ENCODE data around the gene RPGRIP1. TPM values are rescaled to one million over a fixed set of nuclear protein-coding genes. Genes with fewer than 3 reads are reported as not detected.
"Not testable (repeated sequence)": the region's sequence is repeated elsewhere in the genome, so short reads cannot be mapped to it uniquely, and the experiment has no call there.

RPGRIP1 gene
- total RNA-seq, 1 donor from 2014 or later, result not detected

GRCh38 chr14:21268617-21269251 is 11.1 kb upstream of the RPGRIP1 start:
- H2AFZ ChIP-seq (ENCODE audit: low read depth, low read length), result no peak overlapping the region
- H3K9me3 ChIP-seq (ENCODE audit: insufficient read depth, low read depth, low read length), result no peaks in the 10 kb centered on the region
- H3K4me3 Mint-ChIP-seq (ENCODE audit: unreplicated experiment), result peak overlapping the region; percentile 100
- H3K27ac Mint-ChIP-seq (ENCODE audit: unreplicated experiment), result peak overlapping the region; percentile 100
- H4K20me1 ChIP-seq (ENCODE audit: insufficient read depth, low read length), result peaks cover 54% of the 10 kb centered on the region
- TF ChIP-seq EZH2 (IDR thresholded peaks at IDR 0.05; ENCODE audit: insufficient read depth, low read length) (no peak), CTCF (IDR thresholded peaks at IDR 0.05; ENCODE audit: insufficient read depth, low read depth, low read length) (no peak)
- peak; percentile 44 for DNase-seq (ENCODE audit: low read depth)
- H3K27ac ChIP-seq (ENCODE audit: low read depth, low read length), result peak overlapping the region; percentile 98
- H3K4me3 ChIP-seq (ENCODE audit: insufficient read depth, low read depth, low read length), result peak overlapping the region; percentile 100
- H3K36me3 Mint-ChIP-seq (ENCODE audit: low read depth, unreplicated experiment), result peaks cover 15% of the 10 kb centered on the region
- peak overlapping the region; percentile 100 for H3K9ac ChIP-seq (ENCODE audit: low read length)
- H3K27me3 Mint-ChIP-seq (ENCODE audit: low read depth, unreplicated experiment), result no peaks in the 10 kb centered on the region
- H3K27me3 ChIP-seq (ENCODE audit: insufficient read depth, low read length), result no peaks in the 10 kb centered on the region
- FAIRE-seq, result no peak
- peaks cover 15% of the 10 kb centered on the region for H3K4me1 Mint-ChIP-seq (ENCODE audit: low read depth, unreplicated experiment)
- H3K9me3 Mint-ChIP-seq (ENCODE audit: unreplicated experiment), result no peaks in the 10 kb centered on the region
- H3K36me3 ChIP-seq (ENCODE audit: insufficient read depth, low read length), result peaks cover 23% of the 10 kb centered on the region
- H3K4me2 ChIP-seq (ENCODE audit: low read length), result peak overlapping the region; percentile 98
- H3K4me1 ChIP-seq (ENCODE audit: insufficient read depth, low read length), result peaks cover 26% of the 10 kb centered on the region
- H3K79me2 ChIP-seq (ENCODE audit: insufficient read depth, low read length), result peaks cover 55% of the 10 kb centered on the region

DNA sequence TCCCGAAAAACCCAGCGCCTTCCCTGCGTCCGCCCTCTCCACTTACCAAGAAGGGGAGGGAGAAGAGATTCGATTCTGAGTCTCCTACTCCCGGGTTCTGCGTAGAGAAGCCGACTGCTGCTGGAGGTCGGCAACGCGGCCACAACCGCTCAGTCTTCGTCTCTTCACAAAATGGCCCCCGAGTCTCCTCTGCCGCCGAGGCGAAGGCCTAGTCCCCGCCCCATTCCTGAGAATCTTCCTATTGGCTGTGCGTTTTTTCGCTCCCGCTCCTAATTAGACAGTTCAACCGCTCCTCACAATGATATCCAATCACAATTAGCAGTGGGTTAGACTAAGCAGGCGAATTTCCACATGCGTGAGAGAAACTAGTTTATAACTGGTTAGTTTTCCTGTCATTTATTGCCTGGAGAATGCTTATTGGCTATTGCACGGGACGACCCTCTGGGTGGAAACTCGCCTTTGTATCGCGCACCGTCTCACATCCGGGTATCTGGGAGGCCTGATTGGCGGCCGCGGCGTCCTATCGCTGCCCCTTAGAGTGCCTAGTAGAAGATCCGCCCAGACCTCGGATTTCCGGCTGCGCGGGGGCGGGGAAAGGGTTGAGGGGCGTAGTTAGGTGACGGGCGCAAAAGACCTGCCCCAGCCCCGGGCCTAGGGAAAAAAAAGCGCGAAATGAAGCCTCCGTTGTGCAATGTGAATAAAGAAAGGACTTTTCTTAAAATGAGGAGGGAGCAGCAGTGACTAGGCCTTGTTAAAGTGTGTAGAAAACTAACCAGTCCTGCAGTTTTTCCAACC is 10.4 kb upstream of the RPGRIP1 start, which contains the start of gene HNRNPC:
Gene HNRNPC, minus strand, starts transcription at position 191 of the 795 bp plus-strand sequence. CDS start 35,249 bp downstream, outside the sequence.
- peak; percentile 100 for DNase-seq (ENCODE audit: low read depth)
- Mint-ChIP-seq H3K36me3 (ENCODE audit: low read depth, unreplicated experiment) (peaks cover 15% of the 10 kb centered on the region), H3K4me1 (ENCODE audit: low read depth, unreplicated experiment) (peaks cover 9% of the 10 kb centered on the region), H3K9me3 (ENCODE audit: unreplicated experiment) (no peaks in the 10 kb centered on the region), H3K27ac (ENCODE audit: unreplicated experiment) (peak within 1 kb of the TSS; percentile 100), H3K4me3 (ENCODE audit: unreplicated experiment) (peak within 1 kb of the TSS; percentile 100), H3K27me3 (ENCODE audit: low read depth, unreplicated experiment) (no peaks in the 10 kb centered on the region)
- H2AFZ ChIP-seq (ENCODE audit: low read depth, low read length), result peak within 1 kb of the TSS; percentile 88
- peak within 1 kb of the TSS; percentile 98 for H3K4me2 ChIP-seq (ENCODE audit: low read length)
- H3K27ac ChIP-seq (ENCODE audit: low read depth, low read length), result peak within 1 kb of the TSS; percentile 98
- H3K4me1 ChIP-seq (ENCODE audit: insufficient read depth, low read length), result peaks cover 22% of the 10 kb centered on the region
- peaks cover 47% of the 10 kb centered on the region for H4K20me1 ChIP-seq (ENCODE audit: insufficient read depth, low read length)
- H3K27me3 ChIP-seq (ENCODE audit: insufficient read depth, low read length), result no peaks in the 10 kb centered on the region
- H3K9me3 ChIP-seq (ENCODE audit: insufficient read depth, low read depth, low read length), result no peaks in the 10 kb centered on the region
- FAIRE-seq, result peak; percentile 86
- peak within 1 kb of the TSS; percentile 100 for H3K9ac ChIP-seq (ENCODE audit: low read length)
- peaks cover 48% of the 10 kb centered on the region for H3K79me2 ChIP-seq (ENCODE audit: insufficient read depth, low read length)
- TF ChIP-seq EZH2 (IDR thresholded peaks at IDR 0.05; ENCODE audit: insufficient read depth, low read length), result no peak
- no peak for TF ChIP-seq CTCF (IDR thresholded peaks at IDR 0.05; ENCODE audit: insufficient read depth, low read depth, low read length)
- H3K4me3 ChIP-seq (ENCODE audit: insufficient read depth, low read depth, low read length), result peak within 1 kb of the TSS; percentile 100
- H3K36me3 ChIP-seq (ENCODE audit: insufficient read depth, low read length), result peaks cover 22% of the 10 kb centered on the region

GRCh38 chr14:21272661-21273060 is 7.2 kb upstream of the RPGRIP1 start:
- H3K36me3 Mint-ChIP-seq (ENCODE audit: low read depth, unreplicated experiment), result peaks cover 10% of the 10 kb centered on the region
- FAIRE-seq; H3K27ac Mint-ChIP-seq (ENCODE audit: unreplicated experiment); H3K27ac ChIP-seq (ENCODE audit: low read depth, low read length); H3K36me3 ChIP-seq (ENCODE audit: insufficient read depth, low read length); H3K4me2 ChIP-seq (ENCODE audit: low read length); H3K4me1 ChIP-seq (ENCODE audit: insufficient read depth, low read length); H3K4me3 ChIP-seq (ENCODE audit: insufficient read depth, low read depth, low read length); H3K9me3 ChIP-seq (ENCODE audit: insufficient read depth, low read depth, low read length); H3K27me3 ChIP-seq (ENCODE audit: insufficient read depth, low read length); H3K4me3 Mint-ChIP-seq (ENCODE audit: unreplicated experiment); H3K27me3 Mint-ChIP-seq (ENCODE audit: low read depth, unreplicated experiment); H3K9ac ChIP-seq (ENCODE audit: low read length); H2AFZ ChIP-seq (ENCODE audit: low read depth, low read length); H3K9me3 Mint-ChIP-seq (ENCODE audit: unreplicated experiment); DNase-seq (ENCODE audit: low read depth); H3K4me1 Mint-ChIP-seq (ENCODE audit: low read depth, unreplicated experiment): not testable (repeated sequence)
- Histone ChIP-seq H4K20me1 (ENCODE audit: insufficient read depth, low read length) (peaks cover 15% of the 10 kb centered on the region), H3K79me2 (ENCODE audit: insufficient read depth, low read length) (peaks cover 16% of the 10 kb centered on the region)

Measured in astrocyte (in vitro differentiated cells and primary cell).